Islet of Langerhans (tissue), 1 donor: ENCODE results near the gene IRF8.
"Not testable (repeated sequence)": the region's sequence is repeated elsewhere in the genome, so short reads cannot be mapped to it uniquely, and the experiment has no call there.

ENCODE experiments used
- FAIRE-seq: peaks from one replicate; lab custom pipeline; 2011; peaks lifted over from hg19 to GRCh38; lab: Jason Lieb, UNC

The IRF8 gene

DNA sequence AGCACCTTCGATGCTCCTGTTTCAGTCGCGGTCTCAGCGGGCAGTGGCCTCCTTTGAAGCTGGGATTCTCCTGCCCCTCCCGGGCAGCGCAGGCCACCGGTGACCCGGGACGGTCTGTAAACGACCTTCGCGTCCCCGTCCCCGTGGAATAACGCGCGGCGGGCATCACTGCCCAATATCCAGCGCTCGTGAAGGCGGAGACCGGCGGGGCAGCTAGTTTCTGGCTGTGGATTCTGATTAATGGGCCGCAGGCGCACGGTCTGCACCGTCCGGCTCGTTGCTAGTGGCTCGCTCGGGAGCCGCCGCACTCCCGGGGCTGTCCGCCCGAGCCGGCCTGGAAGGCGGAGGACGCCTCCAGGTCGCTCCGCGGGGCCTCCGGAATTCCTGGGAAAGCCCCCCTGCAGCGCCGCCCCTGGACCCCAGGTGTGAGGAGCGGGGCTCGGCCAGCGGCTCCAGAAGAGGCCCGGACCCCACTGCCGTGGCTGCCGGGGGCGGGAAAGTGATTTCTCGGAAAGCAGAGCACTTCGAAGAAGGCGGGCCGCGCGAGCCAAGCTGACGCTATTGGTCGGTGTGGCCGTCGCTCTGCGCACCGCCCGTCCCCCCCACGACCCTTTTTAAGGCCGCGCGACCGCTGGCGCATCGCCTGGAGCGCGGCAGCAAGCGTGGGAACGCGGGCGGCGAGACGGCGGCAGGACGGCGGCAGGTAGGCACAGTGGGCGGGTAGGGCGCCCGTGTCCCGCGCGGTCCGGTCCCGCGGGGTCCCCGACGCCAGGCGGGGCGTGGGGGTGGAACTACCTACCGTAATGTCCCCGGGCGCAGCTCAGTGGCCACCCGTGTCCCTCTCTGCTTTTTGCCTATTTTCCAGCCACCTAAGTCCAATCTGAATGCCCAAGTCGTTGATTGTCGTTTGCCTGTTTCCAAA, at the start of gene IRF8:
Gene IRF8, plus strand, starts transcription at position 642 of the 922 bp plus-strand sequence. CDS start 3,854 bp downstream, outside the sequence.
- FAIRE-seq, result no peak

DNA sequence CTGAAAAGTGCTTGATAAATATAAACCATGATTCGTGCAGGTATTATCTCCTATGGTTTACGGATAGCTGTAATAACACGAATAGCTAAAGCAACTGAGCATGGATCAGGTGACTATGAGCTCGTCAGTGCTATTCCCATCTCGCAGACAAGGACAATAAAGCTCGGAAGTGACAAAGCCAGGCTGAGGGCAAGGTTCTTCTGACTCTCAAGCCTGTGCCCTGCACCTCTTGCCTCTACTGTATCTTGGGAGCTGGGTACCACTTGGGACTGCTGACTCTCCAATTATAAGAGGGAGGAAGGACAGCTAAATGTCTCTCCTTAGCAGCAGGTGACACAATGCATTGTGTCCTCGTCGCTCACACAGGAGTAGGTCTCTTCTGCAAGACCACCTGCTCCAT, 49.6 kb upstream of the IRF8 start:
- FAIRE-seq, result no peak

DNA sequence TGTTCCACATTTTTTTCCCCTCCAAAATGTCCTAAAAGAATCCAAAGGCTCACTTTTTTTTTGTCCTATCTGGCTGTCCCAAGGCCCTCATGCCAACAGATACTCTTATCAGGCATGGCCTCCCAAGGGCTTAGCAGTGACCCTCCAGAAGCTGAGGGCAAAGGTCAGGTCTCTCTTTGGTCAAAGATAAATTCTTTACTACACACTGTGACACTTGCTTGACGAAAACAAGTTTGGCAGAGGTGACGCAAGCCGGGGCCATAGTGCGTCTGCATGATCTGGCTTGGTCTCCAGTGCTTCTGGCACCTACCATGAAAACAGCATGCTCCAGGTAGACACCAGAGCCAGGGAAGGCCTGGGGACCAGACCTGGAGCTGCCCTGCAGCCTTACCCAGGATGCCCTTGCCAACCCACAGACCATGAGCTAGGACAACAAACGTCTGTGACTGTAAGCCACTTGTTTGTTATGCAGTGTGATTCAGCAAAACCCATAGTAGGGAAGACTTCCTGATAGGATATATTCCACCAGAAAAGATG, 48.5 kb upstream of the IRF8 start:
- no peak for FAIRE-seq

- FAIRE-seq, result no peak
These were observed 47.8 kb upstream of the IRF8 start for GRCh38 chr16:85851034-85851785.

GRCh38 chr16:85853547-85854545, 45.1 kb upstream of the IRF8 start:
- FAIRE-seq, result no peak

GRCh38 chr16:85854935-85855334, 44.0 kb upstream of the IRF8 start:
- no peak for FAIRE-seq

- no peak for FAIRE-seq
These were observed 42.9 kb upstream of the IRF8 start for GRCh38 chr16:85856079-85856478.

GRCh38 chr16:85856585-85856984, 42.4 kb upstream of the IRF8 start:
- no peak for FAIRE-seq

- FAIRE-seq, result no peak
These were observed 41.6 kb upstream of the IRF8 start for GRCh38 chr16:85857406-85857805.

DNA sequence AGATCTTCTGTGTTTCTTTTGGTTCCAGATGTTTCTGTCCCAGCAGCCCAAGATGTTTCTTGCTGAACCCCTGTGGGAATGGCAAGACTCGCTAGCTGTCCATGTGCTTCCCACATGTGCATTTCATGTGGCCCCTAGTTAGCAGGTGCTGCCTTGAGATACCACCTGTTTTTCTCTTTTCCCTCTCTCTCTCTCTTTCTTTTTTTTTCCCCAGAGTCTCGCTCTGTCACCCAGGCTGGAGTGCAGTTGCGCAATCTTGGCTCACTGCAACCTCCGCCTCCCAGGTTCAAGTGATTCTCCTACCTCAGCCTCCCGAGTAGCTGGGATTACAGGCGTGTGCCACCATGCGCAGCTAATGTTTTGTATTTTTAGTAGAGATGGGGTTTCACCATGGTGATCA, 40.4 kb upstream of the IRF8 start:
- FAIRE-seq, result not testable (repeated sequence)

- no peak for FAIRE-seq
These were observed 39.8 kb upstream of the IRF8 start for GRCh38 chr16:85858984-85859817.

- FAIRE-seq, result no peak
These were observed 39.2 kb upstream of the IRF8 start for GRCh38 chr16:85859818-85860125.

- FAIRE-seq, result no peak
These were observed 38.4 kb upstream of the IRF8 start for GRCh38 chr16:85860413-85861094.

GRCh38 chr16:85861095-85861825, 37.7 kb upstream of the IRF8 start:
- no peak for FAIRE-seq

- FAIRE-seq, result no peak
These were observed 36.2 kb upstream of the IRF8 start for GRCh38 chr16:85862476-85863383.

- no peak for FAIRE-seq
These were observed 35.6 kb upstream of the IRF8 start for GRCh38 chr16:85863384-85863774.

GRCh38 chr16:85864965-85865364, 34.0 kb upstream of the IRF8 start:
- FAIRE-seq, result no peak

DNA sequence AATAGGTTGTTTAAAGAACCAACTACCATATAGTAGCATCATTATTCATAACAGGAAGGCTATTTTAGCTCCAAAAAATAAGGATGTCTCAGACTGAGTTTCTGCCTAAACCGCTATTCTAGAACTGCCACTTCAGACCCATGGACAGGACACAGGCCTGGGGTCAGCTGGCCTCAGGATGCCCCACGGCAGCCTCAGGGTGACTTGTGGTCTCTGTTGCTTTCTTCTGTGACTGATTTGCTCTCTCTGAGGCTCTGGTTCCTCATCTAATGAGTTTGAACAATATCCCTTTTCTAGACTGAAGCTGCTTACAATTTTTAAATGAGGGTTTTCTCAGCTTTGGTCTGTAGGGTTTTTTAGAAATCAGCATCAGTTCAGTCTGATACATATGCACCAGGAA, 31.8 kb upstream of the IRF8 start:
- no peak for FAIRE-seq

GRCh38 chr16:85868495-85868894, 30.5 kb upstream of the IRF8 start:
- FAIRE-seq, result no peak
